GM11168 (cell line): ENCODE results near the gene CCDC174.
"Not testable (repeated sequence)": the region's sequence is repeated elsewhere in the genome, so short reads cannot be mapped to it uniquely, and the experiment has no call there.

ENCODE experiments used
- in situ Hi-C: fragments of 300-500 bp; cut with MboI; formaldehyde crosslinking; loops from one replicate; pipeline ENCODE4 v1.12.0; 2022; ENCODE audit warnings: low sequenced_read_pairs; ENCODE audit not compliant: unreplicated experiment

CCDC174 gene

DNA sequence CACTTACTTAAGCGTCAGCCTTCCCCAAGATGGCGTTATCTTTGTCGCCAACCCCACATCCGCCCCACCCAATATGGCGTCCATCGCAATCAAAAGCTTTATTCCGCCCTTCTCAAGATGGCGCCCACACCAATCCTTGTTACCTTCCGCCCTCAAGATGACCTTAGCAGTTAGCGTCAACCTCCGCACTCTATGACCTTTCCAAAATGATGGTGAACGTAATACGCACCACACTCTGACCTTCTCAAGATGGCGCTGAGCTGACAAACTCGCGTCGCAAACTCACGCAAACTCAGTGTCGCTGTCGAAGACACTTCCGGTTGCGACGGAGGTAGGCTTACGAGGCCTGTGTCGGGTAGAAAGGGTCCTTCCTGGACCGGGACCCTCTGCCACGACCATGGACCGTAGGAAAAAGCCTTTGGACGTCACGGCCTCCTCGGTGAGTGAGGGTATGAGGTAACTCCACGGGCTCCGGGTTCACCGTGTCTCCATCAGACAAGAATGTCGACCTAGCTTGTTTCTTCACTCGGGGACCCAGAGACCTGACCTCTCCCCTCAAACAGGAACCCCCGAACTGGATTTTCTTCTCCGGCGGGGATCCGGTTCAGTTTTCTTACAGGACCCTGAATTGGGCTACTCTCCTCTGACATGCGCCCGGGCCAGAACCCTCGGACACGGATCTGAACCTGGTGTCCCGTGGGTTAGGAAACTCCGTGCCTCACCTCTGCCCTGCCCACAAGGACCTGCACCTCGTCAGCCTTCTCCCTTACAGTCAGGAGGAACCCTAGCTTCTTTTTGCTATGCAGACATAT, at the start of gene CCDC174:
Gene CCDC174, plus strand, starts transcription at position 323 of the 812 bp plus-strand sequence. Its CDS starts 75 bp downstream, at position 398.
- in situ Hi-C loops = no loop called here

DNA sequence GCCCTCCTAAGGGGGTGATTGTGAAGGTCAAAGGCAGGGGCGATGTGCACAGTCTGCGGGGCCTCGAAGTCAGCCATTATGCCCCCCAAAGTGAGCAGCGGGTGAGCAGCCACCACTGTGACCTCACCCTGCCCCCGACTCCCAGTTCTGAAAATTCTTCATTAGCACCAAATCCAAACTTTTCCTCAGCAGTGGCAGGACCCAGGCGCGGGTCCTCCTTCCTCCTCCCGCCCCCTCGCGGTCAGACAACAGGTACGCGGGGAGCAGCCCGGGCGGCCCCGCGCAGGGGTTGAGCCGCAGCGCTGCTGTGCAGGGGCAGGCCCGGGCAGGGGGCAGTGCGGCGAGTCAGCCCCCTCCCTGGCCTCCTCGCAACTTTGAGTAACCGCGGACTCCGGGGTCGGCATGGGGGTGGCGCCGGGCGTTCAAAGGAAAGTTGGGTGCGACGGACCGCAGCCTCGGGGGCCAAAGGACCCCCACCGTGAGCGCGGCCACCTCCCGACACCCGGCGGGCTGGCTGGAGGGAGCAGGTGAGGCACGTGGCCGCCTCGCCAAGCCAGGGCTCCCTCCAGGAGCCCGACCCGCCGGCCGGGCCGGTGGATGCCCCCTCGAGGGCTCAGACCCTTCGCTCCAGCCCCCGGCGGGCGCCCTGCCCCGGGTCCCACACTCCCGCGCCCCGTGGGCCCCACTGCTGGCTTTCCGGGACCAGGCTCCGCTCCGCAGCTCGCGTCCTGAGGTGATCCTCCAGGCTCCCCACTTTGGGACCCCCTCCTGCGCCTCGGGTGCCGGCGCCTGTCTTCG, 49.4 kb upstream of the CCDC174 start:
- in situ Hi-C loops = no loop called here

DNA sequence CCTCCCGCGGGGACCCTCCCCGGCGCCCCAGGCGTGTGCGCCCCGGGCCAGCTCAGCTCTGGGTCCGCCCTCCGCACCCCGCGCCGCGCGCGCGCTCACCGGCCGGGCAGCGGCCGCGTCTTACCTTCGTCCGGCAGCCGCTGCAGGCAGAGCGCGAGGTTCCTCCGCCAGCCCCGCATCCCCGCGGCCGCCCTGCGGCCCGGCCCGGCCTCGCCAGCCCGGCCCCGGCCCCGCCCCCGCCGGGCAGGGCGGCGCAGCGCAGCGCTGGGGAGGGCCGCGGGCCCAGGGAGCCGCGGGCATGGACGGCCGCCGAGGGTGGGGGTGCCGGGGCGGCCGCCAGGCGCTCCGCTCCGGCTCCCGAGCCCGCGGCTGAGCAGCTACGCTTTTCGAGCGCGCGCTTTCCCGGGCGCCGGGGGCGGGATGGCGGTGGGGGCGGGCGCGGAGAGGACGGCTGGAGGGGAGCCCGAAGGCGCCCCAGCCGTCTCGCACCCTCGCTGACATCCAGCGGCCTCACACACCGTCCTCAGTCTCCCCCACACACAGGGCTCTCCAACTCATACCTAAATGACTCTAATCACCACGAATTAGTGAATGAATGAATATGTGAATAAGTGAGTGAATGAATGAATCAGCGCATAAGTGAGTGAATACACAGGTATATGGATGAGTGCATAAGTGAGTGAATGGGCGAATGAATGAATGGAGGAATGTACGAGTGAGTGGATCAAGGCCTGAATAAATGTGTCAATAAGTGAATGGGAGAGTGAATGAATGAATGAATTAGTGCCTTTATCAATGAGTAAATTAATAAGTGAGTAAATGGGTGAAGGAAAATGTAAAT, 48.5 kb upstream of the CCDC174 start:
- in situ Hi-C loops = no loop called here

DNA sequence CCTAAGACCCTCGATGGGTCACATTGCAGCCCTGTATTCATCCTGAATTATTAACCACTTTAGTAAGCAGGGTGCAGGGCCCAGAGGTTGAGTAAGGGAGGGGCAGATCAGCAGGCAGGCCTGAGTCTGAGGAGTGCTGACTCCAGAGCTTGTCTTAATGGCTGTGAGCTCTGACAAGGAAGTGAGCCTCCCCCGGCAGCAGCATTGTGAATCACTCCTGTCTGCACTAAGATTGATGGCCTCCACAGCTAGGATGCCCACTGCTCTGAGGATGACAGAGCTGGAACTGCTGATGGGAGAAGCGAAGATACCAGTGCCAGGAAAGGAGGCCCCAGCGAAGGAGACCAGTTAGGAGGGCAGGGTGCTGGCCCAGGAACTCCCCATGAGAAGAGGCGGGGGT, 46.5 kb upstream of the CCDC174 start:
- in situ Hi-C loops = no loop called here

DNA sequence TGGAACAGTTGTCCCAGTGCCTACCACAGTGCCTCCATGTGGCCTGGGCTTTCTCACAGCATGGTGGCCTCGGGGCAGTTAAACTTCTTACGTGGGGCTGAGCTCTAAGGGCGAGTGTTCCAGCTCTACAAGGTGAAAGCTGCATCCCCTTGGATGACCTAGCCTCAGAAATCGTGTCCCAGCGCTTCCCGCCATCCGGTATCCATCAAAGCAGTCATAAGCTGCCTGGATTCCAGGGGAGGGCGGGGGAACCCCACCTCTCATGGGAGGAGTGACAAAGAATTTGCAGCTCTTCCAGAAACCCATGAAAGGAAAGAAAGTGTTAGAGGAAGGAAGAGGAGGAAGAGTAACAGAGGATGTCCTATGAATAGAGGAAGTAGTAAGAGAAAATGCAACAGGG, 45.8 kb upstream of the CCDC174 start:
- in situ Hi-C loops = no loop called here

DNA sequence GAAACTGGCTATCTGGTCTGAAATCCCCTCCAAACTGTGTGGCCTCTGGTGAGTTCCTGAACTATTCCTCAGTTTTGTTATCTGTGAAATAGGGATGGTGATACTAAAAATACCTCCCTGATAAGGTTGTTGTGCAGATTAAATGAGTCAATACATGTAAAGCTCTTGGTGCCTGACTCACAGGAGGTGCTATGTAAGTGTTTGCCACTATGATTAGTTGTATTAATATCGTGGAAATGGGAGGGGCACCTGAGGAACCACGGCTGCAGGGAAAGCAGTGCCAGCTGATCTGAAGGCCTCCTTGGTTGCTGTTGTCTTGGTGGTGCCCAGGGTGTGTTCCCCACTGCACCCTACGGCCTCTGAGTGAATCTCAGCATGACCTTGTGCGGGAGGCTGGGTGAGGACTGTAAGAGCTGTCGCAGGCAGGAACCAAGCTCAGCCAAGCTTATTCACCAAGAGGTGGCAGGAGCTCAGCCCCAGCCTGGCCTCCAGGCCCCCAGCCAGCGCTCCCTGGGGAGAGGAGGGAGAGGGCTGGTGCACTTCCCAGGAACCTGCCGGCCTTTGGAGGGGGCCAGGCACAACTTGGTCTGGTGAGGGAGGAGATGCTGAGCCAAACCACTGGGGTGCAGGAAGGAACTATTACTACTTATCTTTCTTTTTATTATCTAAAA, 44.8 kb upstream of the CCDC174 start:
- in situ Hi-C loops = no loop called here

DNA sequence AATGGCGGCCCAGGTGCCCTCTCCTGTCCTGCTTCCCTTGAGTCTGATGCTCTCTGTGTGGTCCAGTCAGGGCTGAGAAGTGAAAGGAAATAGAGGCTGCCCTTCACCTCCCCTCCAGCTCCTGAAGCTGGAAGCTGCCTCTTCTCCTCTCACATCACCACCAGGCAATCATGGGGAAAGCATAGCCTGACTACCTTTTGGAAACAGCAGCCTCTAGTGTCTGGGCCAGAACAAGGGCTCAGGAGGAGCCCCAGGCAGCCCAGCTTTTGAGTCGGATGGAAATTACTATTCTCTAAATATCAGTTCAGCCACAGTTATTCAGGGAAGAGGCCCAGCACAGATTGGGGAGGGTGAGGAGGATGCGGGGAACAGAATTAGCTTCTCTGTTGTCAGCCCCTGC, 43.3 kb upstream of the CCDC174 start:
- in situ Hi-C loops = no loop called here

DNA sequence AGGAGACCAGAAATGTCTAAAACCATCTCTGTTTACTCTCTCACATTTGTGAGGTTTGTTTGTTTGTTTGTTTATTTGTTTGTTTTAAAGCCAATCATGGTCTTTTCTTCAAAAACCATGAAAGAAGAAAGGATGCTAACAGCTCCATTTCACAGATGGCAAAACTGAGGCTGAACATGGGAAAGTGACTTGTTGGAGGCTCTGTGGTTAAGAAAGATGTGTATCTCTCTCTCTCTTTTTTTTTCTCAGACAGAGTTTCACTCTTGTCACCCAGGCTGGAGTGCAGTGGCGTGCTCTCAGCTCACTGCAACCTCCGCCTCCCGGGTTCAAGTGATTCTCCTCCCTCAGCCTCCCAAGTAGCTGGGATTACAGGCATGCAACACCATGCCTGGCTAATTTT, 42.5 kb upstream of the CCDC174 start:
- in situ Hi-C loops = not testable (repeated sequence)

DNA sequence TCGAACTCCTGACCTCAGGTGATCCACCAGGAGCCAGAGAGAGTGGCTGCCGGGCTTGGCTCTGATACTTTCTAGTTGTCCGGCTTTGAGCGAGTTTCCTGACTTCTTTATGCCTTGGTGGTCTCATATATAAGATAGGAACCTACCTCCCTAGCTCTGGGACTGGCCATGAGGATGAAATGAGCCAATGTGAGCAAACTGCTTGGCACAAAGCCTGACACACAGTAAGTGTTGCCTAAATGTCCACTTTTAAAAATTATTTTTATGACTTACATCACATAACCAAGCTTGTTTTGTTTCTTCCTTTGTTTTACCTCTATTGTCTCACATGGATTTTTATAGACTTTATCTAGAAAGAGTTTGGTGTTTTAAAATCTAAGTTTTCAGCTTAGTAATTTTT, 42.1 kb upstream of the CCDC174 start:
- in situ Hi-C loops = no loop called here

DNA sequence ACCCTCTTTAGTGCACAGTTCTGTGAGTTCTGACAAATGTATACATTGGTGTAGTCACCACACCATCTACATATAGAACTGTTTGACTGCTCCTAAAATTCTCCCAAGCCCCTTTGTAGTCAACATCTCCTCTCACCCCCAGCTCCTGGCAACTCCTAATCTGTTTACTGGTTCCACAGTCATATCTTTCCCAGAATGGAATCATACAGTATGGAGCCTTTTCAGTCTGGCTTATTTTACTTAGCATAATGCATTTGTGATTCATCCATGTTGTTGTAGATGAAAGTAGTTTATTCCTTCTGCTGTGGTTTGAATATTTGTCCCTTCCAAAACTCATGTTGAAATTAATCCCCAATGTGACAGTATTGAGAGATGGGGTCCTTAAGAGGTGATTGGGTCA, 41.6 kb upstream of the CCDC174 start:
- in situ Hi-C loops = no loop called here

DNA sequence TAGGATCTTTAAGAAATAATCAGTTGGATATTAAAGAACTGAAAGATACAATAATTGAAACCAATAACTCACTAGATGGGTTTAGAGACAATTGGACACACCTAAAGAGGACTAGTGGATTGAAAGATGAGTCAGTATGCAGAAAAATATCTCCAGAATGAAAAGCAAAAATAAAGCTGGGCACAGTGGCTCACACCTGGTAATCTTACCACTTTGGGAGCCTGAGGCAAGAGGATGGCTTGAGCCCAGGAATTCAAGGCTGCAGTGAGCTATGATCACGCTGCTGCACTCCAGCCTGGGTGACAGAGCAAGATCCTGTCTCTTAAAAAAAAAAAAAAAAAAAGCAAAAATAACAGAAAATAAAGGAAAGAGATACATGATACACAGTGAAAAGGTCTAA, 37.4 kb upstream of the CCDC174 start:
- in situ Hi-C loops = no loop called here

DNA sequence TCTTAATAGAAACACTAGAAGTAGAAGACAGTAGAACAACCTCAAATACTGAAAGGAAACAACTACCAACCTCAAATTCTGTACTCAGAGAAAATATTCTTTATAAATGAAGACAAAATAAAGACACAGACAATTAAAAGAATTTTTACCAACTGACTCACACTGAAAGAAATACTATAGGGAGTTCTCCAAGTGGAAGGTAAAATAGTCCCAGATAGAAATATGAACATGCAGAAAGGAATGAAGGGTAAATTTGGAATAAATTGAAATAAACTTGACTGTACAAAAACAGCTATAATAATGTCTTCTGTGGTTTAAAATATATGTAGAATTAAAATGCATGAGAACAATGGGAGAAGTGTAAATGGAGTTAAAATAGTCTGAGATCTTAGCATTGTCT, 36.7 kb upstream of the CCDC174 start:
- in situ Hi-C loops = no loop called here

DNA sequence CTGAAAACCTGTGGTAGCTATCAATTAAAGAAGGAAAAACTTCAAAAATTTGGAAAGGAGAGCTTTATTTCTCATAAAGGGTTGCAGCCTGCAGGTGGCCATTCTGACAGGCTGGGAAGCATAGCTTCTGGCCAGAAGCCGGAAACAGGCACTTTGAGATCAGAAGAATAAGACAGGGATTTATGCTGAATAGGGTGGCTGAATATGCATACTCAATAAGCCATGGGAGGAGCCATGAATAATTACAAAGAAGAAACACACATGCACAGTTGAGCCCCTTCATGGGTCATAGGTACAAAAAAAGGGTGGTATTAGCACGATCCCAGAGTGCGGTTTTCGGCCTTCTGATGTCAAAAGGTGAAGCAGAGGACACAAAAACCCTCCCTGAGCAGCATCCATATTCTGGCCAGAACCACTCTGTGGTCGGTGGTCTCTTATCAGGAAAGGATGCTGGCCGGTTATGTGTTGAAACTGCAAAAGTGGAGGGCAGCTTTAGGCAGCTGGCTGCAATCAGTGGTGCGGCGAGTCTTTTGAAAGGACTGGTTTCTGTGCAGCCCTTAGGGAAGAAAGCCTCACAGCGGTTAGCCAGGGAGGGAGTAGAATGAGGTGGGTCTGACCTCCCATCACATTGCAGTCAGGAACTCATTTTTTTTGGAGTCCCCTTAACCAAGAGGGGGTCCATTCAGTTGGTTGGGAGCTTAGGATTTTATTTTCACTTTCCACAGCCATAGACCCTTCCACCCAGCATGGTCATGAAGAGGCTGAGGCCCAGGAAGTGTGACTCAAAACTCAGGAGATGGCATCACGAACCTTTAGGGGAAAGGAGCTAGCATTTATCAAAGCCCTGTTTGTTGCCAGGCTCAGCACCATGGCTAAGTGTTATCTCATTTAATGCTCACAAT, 34.7 kb upstream of the CCDC174 start:
- in situ Hi-C loops = no loop called here

DNA sequence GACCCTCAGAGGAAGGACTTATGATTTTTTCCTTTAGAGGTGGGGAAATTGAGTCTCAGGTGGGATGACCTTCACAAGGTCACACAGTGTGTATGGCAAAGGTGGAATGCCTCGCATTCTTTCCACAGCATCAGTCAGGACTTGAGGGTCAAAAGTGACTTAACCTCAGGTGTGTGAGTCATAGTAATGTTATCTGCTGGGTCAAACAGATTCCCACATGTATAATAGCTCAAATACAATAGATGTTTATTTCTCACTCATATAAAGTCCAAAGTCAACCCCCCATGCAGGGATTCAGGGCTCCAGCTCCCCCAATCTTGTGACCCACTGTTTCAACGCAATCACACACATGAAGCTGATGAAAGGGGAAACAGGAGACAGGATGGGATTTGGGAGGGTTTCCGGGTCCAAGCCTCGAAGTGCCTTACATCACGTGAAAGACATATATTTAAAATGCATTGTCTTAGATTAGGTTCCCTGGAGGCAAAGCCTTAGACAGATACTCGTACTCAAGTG, 34.0 kb upstream of the CCDC174 start:
- in situ Hi-C loops = no loop called here

DNA sequence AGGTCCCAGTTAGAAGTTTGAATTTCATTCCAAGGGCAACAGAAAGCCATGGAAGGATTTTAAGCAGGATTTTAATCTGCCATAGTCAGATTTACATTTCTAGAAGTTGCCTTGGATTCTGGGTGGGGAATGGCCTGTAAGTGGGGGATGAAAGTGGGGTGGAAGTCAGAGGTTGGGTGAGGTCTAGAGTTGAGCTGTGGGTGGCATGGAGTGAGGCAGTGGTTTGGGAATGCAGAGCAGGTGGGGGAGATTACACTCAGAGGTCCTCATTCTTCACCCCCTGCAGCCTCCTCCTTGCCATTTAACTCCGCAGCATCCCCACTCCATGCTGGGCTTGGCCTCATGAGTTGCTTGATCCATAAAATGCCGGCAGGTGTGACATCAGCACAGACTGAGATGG, 32.0 kb upstream of the CCDC174 start:
- in situ Hi-C loops = no loop called here

DNA sequence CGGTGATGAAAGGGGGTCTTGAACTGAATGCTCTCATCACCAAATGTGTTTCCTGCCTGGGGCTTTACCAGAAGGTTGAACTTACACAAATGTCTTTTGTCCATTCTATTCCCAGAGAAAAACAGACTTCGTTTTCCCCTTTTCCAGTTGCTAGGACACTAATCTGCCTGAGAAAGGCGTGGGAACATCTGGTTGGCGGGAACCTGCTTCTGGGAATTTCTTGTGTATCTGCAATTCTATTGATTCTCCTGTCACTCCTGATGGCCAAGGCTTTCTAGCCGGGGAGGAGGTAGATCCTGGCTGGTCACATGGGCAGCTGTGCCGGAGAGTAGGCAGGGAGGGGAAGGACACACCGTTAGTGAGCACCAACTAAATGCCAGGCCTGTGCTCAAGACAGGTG, 31.1 kb upstream of the CCDC174 start:
- in situ Hi-C loops = no loop called here

DNA sequence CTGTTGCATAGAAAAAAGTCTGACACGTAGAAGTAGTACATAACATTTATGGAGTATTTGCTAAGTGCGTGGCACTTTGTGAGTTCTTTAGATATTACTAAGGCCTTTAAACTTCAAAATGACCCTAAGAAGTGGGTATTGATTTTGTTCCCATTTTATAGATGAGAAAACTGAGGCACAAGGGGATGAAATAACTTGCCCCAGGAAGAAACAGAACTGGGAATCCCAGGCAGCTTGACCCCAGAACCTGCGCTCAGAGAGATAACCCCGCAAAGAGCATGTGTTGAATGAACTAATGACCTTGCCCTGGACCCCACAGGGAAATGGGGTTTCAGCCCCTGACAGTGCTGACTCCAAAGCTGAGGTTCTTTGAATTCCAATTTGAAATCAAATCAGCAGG, 30.5 kb upstream of the CCDC174 start:
- in situ Hi-C loops = no loop called here

DNA sequence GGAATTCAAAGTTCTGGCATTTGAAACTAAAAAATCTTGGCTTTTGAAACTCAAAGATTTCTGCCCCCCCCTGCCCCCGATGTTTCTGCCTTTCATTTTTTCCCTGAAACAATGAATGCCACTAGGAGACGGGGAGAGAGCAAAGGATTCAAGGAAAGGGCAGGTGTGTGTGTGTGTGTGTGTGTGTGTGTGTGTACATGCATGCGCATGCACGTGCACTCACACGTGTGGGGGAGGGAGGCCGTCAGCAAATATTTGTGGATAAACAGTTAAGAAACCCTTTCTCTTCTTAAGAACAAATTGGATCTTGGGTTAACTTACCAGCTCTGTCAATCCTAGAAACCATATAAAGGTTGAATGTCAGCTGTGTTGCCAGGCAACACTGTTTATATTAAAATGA, 29.2 kb upstream of the CCDC174 start:
- in situ Hi-C loops = no loop called here

DNA sequence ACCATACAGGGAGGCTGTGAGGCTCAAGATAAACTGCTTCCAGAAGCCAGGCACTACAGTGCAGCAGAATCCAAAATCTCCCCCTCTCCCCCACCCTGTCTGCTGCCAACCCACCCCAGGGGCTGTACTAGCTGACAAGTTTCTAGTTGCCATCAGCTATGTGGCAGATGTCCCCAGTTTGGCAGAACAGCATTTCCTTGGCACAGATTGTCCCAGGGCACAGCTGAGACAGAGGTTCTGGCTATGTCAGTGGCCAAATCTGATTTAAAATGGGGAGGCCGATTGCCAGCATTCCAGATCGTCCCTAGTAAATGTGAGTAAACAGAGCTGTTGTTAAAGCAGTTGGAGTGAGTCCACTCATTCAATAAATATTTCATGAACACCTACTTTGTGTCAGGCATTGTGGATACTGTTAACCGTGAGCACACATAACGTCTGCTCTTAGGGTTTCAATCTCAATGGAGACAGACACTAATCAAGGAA, 28.0 kb upstream of the CCDC174 start:
- in situ Hi-C loops = no loop called here
